Prostate gland (tissue), 2 donors: ENCODE data around the gene TLL1. TPM values are rescaled to one million over a fixed set of nuclear protein-coding genes. Genes with fewer than 3 reads are reported as not detected.

Experiments
- DNase-seq: peaks from one replicate; pipeline ENCODE4 v3.0.0-alpha.2; 2019; ENCODE audit warnings: low spot score
- H3K27ac ChIP-seq, 2 donors: fragments of 200-600 bp; sonication (generic); 2 replicates each; pipeline ENCODE4 v1.5.1; 2017 to 2019
- H3K27me3 ChIP-seq: fragments of 200-600 bp; sonication (generic); replicated peaks from 2 replicates; pipeline ENCODE4 v1.5.1; 2019; ENCODE audit not compliant: insufficient read depth
- H3K36me3 ChIP-seq, 2 donors: fragments of 200-600 bp; sonication (generic); 1 replicate in 1 of 2; 2 replicates in 1 of 2; pipeline versions ENCODE4 v1.5.1 to v1.8.1; 2017 to 2019
- H3K4me1 ChIP-seq: fragments of 200-600 bp; sonication (generic); replicated peaks from 2 replicates; pipeline ENCODE4 v1.5.1; 2019
- H3K4me3 ChIP-seq, 2 donors: fragments of 200-600 bp; sonication (generic); 2 replicates each; pipeline ENCODE4 v1.5.1; 2017 to 2019
- H3K9me3 ChIP-seq: fragments of 200-600 bp; sonication (generic); 2 replicates; pipeline ENCODE4 v1.5.1; 2017
- POLR2A ChIP-seq: fragments of 450-650 bp; IDR thresholded peaks from one replicate; pipeline ENCODE4 v1.6.1; 2016; ENCODE audit warnings: antibody characterized with exemption, mild to moderate bottlenecking
- POLR2AphosphoS5 ChIP-seq: sonication (generic); formaldehyde crosslinking; IDR thresholded peaks from one replicate; pipeline ENCODE4 v1.6.1; 2017; ENCODE audit warnings: antibody characterized with exemption
- WGBS: methylation state at CpG from one replicate; pipeline ENCODE4 v1.1.5; 2018; 5-methylcytosine and 5-hydroxymethylcytosine counted together
- intact Hi-C: fragments of 100-400 bp; cut with DNase I; formaldehyde crosslinking; loops from one replicate; pipeline ENCODE4 v1.14.2; 2022
- total RNA-seq, 2 donors: library from RNA; depleted of rRNA; stranded (reverse); fragments of >200 nt; gene quantifications; one replicate each; pipeline ENCODE4 v1.1.0, GENCODE V29; 2016
- TF ChIP-seq, protein P1 (sequence below), 4 experiments: fragments of 200-600 bp in 2 of 4; fragments of 450-650 bp in 2 of 4; sonication (generic) in 2 of 4; IDR thresholded peaks; 1 replicate in 3 of 4; 2 replicates in 1 of 4; pipeline ENCODE4 v1.5.1; 2016 to 2019; ENCODE audit warnings: antibody characterized with exemption in 4 of 4, mild to moderate bottlenecking in 2 of 4, moderate library complexity in 2 of 4

TLL1 gene
- total RNA-seq, 2 donors from 2014 or later, result 1.5 to 4.1 TPM

DNA sequence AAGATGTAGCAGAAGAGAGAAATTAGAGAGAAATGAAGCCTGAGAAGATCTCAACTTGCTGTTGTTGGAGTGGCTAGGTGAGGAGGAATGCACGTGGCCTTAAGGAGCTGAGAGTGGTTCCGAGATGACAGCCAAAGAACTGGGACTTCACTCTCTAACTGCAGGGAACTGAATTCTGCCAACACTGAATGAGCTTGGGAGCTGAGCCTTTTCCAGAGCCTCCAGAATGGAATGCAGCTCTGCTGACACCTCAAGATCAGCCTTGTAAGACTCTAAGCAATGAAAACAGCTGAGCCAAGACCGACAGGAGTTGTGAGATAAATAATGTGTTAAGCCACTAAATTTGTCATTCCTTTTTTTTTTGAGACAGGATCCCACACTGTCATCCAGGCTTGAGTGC, 73.0 kb downstream of the TLL1 start:
- Histone ChIP-seq H3K27ac (no peak overlapping the region), H3K4me1 (no peaks in the 10 kb centered on the region), H3K36me3 (no peaks in the 10 kb centered on the region), H3K9me3 (no peaks in the 10 kb centered on the region), H3K27me3 (no peaks in the 10 kb centered on the region), H3K4me3 (no peak overlapping the region)
- no peak for TF ChIP-seq POLR2AphosphoS5
- TF ChIP-seq, protein P1, sequence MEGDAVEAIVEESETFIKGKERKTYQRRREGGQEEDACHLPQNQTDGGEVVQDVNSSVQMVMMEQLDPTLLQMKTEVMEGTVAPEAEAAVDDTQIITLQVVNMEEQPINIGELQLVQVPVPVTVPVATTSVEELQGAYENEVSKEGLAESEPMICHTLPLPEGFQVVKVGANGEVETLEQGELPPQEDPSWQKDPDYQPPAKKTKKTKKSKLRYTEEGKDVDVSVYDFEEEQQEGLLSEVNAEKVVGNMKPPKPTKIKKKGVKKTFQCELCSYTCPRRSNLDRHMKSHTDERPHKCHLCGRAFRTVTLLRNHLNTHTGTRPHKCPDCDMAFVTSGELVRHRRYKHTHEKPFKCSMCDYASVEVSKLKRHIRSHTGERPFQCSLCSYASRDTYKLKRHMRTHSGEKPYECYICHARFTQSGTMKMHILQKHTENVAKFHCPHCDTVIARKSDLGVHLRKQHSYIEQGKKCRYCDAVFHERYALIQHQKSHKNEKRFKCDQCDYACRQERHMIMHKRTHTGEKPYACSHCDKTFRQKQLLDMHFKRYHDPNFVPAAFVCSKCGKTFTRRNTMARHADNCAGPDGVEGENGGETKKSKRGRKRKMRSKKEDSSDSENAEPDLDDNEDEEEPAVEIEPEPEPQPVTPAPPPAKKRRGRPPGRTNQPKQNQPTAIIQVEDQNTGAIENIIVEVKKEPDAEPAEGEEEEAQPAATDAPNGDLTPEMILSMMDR (IDR thresholded peaks at IDR 0.05), result no peak
- no peak for TF ChIP-seq POLR2A
- intact Hi-C loops, result no loop called here
- DNase-seq, result no peak
- 71% methylated on average over 3 of the region's 3 CpGs for WGBS

DNA sequence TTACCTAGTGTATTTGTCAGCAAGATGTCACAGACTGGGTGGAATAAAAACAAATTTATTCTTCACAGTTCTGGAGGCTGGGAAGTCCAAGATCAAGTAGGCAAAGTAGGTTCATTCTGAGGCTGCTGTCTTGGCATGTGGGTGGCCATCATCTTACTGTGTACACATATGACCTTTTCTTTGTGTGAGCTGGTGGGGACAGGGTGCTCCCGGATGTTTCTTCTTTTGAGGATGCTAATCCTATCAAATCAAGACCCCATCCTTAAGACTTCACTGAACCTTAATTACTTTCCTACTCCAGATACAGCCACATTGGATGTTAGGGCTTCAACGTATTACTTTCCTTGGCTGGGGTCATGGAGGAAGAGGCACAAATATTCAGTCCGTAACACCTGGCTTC, 74.0 kb downstream of the TLL1 start:
- Histone ChIP-seq H3K27ac (no peak overlapping the region), H3K27me3 (no peaks in the 10 kb centered on the region), H3K9me3 (no peaks in the 10 kb centered on the region), H3K4me1 (no peaks in the 10 kb centered on the region), H3K4me3 (no peak overlapping the region), H3K36me3 (no peaks in the 10 kb centered on the region)
- TF ChIP-seq POLR2A (no peak), POLR2AphosphoS5 (no peak)
- TF ChIP-seq, protein P1 (IDR thresholded peaks at IDR 0.05), result no peak
- 97% methylated on average over 3 of the region's 3 CpGs for WGBS
- intact Hi-C loops, result no loop called here
- DNase-seq, result no peak

DNA sequence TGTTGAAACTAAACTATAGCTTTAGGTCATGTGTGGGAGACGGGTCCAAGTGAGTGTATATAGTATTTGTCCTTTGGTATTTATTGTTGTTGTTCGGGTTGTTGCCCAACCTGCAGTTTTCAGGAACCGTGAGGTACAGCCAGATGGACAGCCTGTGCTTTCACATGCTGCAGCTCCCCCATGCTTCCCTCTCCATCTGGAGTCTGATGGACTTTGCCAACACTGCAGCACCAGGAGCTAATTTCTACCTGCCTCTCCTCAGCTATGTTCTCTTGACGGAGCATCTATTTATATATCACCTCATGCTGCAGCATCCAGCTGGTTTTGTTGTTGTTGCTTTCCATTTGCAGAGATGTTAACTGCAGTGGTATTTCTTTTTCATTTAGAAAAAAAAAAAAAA, 80.1 kb downstream of the TLL1 start:
- WGBS, result 66% methylated on average over 4 of the region's 4 CpGs
- intact Hi-C loops, result no loop called here

DNA sequence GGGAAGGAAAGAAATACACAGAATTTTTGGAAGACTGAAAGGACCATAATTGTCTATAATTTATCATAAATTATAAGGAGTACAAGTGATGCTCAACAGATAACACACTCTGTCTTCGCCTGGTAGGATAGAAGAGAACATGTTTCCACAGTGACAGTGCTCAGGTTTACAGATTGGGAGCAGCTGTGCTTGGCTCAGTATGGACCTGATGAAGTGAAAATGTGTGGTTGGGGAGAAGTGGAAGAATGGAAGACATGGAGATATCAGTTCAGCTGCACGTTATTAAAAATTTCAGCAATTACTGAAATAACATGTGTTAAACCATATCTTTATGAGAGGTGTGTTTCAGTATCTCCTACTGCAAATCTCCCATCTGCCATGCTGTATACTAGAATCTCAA, 90.6 kb downstream of the TLL1 start:
- no peak for TF ChIP-seq POLR2A
- TF ChIP-seq POLR2AphosphoS5, result no peak
- TF ChIP-seq, protein P1 (IDR thresholded peaks at IDR 0.05), result no peak
- no peak overlapping the region for H3K4me3 ChIP-seq
- H3K36me3 ChIP-seq, result no peaks in the 10 kb centered on the region
- no peak for DNase-seq
- H3K4me1 ChIP-seq, result no peaks in the 10 kb centered on the region
- H3K27me3 ChIP-seq, result no peaks in the 10 kb centered on the region
- H3K9me3 ChIP-seq, result no peaks in the 10 kb centered on the region
- intact Hi-C loops, result no loop called here
- H3K27ac ChIP-seq, result no peak overlapping the region
- 73% methylated on average over 2 of the region's 2 CpGs for WGBS

More for the DNA sequence above, 80.1 kb downstream of the TLL1 start:
- no peak overlapping the region for H3K27ac ChIP-seq
- no peaks in the 10 kb centered on the region for H3K4me1 ChIP-seq
- no peaks in the 10 kb centered on the region for H3K9me3 ChIP-seq
- TF ChIP-seq, protein P1 (IDR thresholded peaks at IDR 0.05), result no peak
- TF ChIP-seq POLR2AphosphoS5 (no peak), POLR2A (no peak)
- no peaks in the 10 kb centered on the region for H3K36me3 ChIP-seq
- no peak for DNase-seq
- no peaks in the 10 kb centered on the region for H3K27me3 ChIP-seq
- no peak overlapping the region for H3K4me3 ChIP-seq

DNA sequence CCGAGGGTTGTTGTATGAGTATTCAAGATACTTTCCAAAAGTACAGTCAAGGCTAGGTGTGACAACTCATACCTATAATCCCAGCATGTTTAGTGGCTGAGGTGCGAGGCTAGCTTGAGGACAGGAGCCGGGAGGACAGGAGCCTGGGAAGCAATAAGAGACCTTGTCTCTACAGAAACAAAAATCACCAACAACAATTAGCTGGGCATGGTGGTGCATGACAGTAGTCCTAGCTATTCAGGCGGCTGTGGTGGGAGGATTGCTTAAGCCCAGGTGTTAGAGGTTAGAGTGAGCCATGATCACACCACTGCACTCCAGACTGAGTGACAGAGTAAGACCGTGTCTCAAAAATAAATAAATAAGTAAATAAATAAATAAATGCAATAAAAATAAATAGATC, 91.6 kb downstream of the TLL1 start:
- Histone ChIP-seq H3K36me3 (no peaks in the 10 kb centered on the region), H3K9me3 (no peaks in the 10 kb centered on the region), H3K27me3 (no peaks in the 10 kb centered on the region), H3K4me1 (no peaks in the 10 kb centered on the region), H3K27ac (no peak overlapping the region), H3K4me3 (no peak overlapping the region)
- intact Hi-C loops, result no loop called here
- TF ChIP-seq POLR2AphosphoS5 (no peak), POLR2A (no peak)
- TF ChIP-seq, protein P1 (IDR thresholded peaks at IDR 0.05), result no peak
- DNase-seq, result no peak
- WGBS, result 95% methylated on average over 5 of the region's 5 CpGs
